Caco-2 (cell line): ENCODE measurements around the gene SCUBE1. TPM values are rescaled to one million over a fixed set of nuclear protein-coding genes. Genes with fewer than 3 reads are reported as not detected.

Source experiments
- BruUV-seq: library from RNA; stranded (reverse); fragments of 400-500 nt; replicated peaks from 2 replicates; lab custom pipeline; 2021; lab: Mats Ljungman, UMichigan
- CTCF ChIA-PET: fragments of 300-600 bp; sonication (Branson Sonifier 250); formaldehyde crosslinking; loops from one replicate; lab custom pipeline; 2022; ENCODE audit warnings: antibody characterized with exemption; lab: Charles Lee
- POLR2A ChIA-PET: fragments of 300-600 bp; sonication (Branson Sonifier 250); formaldehyde crosslinking; loops from one replicate; lab custom pipeline; 2022; ENCODE audit warnings: antibody characterized with exemption; lab: Charles Lee
- DNase-seq, 2 experiments: peaks; one replicate each; pipeline versions ENCODE4 v3.0.0 to v3.0.0-alpha.2; 2020 to 2022
- H3K27me3 ChIP-seq: replicated peaks from 2 replicates; pipeline ENCODE4 v1.6.0; 2011; ENCODE audit warnings: low read length; ENCODE audit not compliant: control insufficient read depth, insufficient read depth
- H3K36me3 ChIP-seq: 2 replicates; pipeline ENCODE4 v1.5.1; 2011; ENCODE audit warnings: low read length; ENCODE audit not compliant: control insufficient read depth, insufficient read depth
- H3K4me1 ChIP-seq: fragments of 250-450 bp; sonication (Bioruptor Pico); 2 replicates; pipeline ENCODE4 v1.5.1; 2020; ENCODE audit warnings: mild to moderate bottlenecking
- H3K4me3 ChIP-seq: 2 replicates; pipeline ENCODE4 v1.5.1; 2011; ENCODE audit warnings: low read depth, mild to moderate bottlenecking, control low read depth, low read length
- H3K9me3 ChIP-seq: fragments of 250-450 bp; sonication (Bioruptor Pico); 2 replicates; pipeline ENCODE4 v1.5.1; 2020; ENCODE audit warnings: mild to moderate bottlenecking, moderate library complexity
- H3K27ac Mint-ChIP-seq: one replicate; pipeline ENCODE4 v1.8.0; 2022; ENCODE audit warnings: mixed read lengths; ENCODE audit not compliant: unreplicated experiment
- H3K27me3 Mint-ChIP-seq: one replicate; pipeline ENCODE4 v1.8.0; 2022; ENCODE audit warnings: mixed read lengths; ENCODE audit not compliant: insufficient read depth, unreplicated experiment
- H3K36me3 Mint-ChIP-seq: one replicate; pipeline ENCODE4 v1.8.0; 2022; ENCODE audit warnings: mild to moderate bottlenecking, mixed read lengths; ENCODE audit not compliant: insufficient read depth, unreplicated experiment
- H3K4me1 Mint-ChIP-seq: one replicate; pipeline ENCODE4 v1.8.0; 2022; ENCODE audit warnings: low read depth, mixed read lengths; ENCODE audit not compliant: unreplicated experiment
- H3K4me3 Mint-ChIP-seq: one replicate; pipeline ENCODE4 v1.8.0; 2022; ENCODE audit warnings: mild to moderate bottlenecking, moderate library complexity, mixed read lengths; ENCODE audit not compliant: unreplicated experiment
- H3K9me3 Mint-ChIP-seq: one replicate; pipeline ENCODE4 v1.8.0; 2022; ENCODE audit warnings: mixed read lengths; ENCODE audit not compliant: unreplicated experiment
- intact Hi-C: fragments of 100-400 bp; cut with micrococcal nuclease; formaldehyde crosslinking; loops from one replicate; pipeline ENCODE4 v1.10.0; 2022; ENCODE audit not compliant: unreplicated experiment
- total RNA-seq: library from RNA; stranded (reverse); gene quantifications from 2 replicates; pipeline ENCODE4 v1.2.3, GENCODE V29; 2022
- TF ChIP-seq, protein P1 (sequence below), 2 experiments: fragments of 200-600 bp in 1 of 2; IDR thresholded peaks; 1 replicate in 1 of 2; 2 replicates in 1 of 2; pipeline versions ENCODE4 v1.5.1 to v1.8.0; 2011 to 2022; ENCODE audit warnings: antibody characterized with exemption in 1 of 2, control low read depth in 1 of 2, inconsistent platforms in 1 of 2, low read depth in 1 of 2, low read length in 1 of 2, mild to moderate bottlenecking in 1 of 2, moderate library complexity in 1 of 2; ENCODE audit not compliant: insufficient read depth in 1 of 2, severe bottlenecking in 1 of 2, unreplicated experiment in 1 of 2

The SCUBE1 gene
- total RNA-seq, 1 experiment from 2014 or later, result not detected

DNA sequence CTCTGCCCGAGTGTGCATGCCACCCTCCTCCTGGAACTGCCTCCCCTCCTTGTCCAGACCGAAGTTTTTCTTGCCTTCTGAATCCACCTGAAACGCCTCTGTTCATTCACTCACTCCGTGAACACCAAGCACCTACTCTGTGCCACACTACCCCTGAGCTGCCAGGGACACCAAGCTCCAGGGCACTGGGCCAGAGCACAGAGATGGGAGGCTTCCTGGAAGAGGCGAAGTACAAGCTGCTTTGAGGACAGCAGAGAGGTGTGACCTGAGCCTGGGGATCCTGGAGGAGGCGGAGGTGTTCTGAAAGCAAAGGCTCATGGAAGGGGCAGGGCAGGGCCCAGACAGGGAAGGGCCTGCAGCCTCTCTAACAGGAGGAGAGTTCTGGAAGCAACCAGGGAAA is 47.5 kb downstream of the SCUBE1 start:
- no TSS peak for BruUV-seq
- TF ChIP-seq, protein P1, sequence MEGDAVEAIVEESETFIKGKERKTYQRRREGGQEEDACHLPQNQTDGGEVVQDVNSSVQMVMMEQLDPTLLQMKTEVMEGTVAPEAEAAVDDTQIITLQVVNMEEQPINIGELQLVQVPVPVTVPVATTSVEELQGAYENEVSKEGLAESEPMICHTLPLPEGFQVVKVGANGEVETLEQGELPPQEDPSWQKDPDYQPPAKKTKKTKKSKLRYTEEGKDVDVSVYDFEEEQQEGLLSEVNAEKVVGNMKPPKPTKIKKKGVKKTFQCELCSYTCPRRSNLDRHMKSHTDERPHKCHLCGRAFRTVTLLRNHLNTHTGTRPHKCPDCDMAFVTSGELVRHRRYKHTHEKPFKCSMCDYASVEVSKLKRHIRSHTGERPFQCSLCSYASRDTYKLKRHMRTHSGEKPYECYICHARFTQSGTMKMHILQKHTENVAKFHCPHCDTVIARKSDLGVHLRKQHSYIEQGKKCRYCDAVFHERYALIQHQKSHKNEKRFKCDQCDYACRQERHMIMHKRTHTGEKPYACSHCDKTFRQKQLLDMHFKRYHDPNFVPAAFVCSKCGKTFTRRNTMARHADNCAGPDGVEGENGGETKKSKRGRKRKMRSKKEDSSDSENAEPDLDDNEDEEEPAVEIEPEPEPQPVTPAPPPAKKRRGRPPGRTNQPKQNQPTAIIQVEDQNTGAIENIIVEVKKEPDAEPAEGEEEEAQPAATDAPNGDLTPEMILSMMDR (IDR thresholded peaks at IDR 0.05; ENCODE audit: insufficient read depth in 1 of 2, low read depth in 1 of 2, low read length in 1 of 2, severe bottlenecking in 1 of 2, unreplicated experiment in 1 of 2), result no peak
- intact Hi-C loops, result no loop called here
- Mint-ChIP-seq H3K4me3 (no peak overlapping the region), H3K27ac (no peak overlapping the region), H3K4me1 (no peaks in the 10 kb centered on the region), H3K9me3 (no peaks in the 10 kb centered on the region), H3K36me3 (no peaks in the 10 kb centered on the region), H3K27me3 (no peaks in the 10 kb centered on the region)
- ChIA-PET POLR2A (no interaction called here), CTCF (interaction anchor here (0.9 kb wide), 1 partner anchor 22 kb away, joined by 3 read pairs; no protein-coding TSS in a partner anchor)
- peaks cover 12% of the 10 kb centered on the region for H3K4me1 ChIP-seq
- H3K9me3 ChIP-seq, result no peaks in the 10 kb centered on the region
- H3K4me3 ChIP-seq, result no peak overlapping the region
- no peaks in the 10 kb centered on the region for H3K36me3 ChIP-seq
- H3K27me3 ChIP-seq, result no peaks in the 10 kb centered on the region
- no peak for DNase-seq

DNA sequence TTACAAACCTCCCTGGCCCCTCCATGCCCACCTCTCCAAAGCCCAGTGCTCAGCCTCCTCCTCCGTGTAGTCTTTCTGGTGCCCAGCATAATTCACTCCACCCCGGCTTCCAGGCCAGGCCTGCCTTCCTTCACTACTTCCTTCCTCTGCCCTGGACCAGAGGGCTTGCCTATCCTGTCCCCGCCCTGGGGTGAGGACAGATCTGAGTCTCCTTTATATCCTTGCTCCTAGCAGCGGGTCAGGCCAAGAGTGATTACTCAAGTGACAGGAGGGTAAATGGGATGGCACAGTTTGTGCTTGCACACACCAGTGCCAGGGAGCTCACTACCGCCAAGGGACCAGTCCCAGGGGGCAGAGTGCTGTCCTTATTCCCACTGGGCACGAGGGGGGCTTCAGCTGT is 48.0 kb downstream of the SCUBE1 start:
- DNase-seq, result no peak
- TF ChIP-seq, protein P1 (IDR thresholded peaks at IDR 0.05; ENCODE audit: insufficient read depth in 1 of 2, low read depth in 1 of 2, low read length in 1 of 2, severe bottlenecking in 1 of 2, unreplicated experiment in 1 of 2), result no peak
- Mint-ChIP-seq H3K4me3 (no peak overlapping the region), H3K27ac (no peak overlapping the region), H3K36me3 (no peaks in the 10 kb centered on the region), H3K9me3 (no peaks in the 10 kb centered on the region), H3K4me1 (no peaks in the 10 kb centered on the region), H3K27me3 (no peaks in the 10 kb centered on the region)
- no peaks in the 10 kb centered on the region for H3K27me3 ChIP-seq
- H3K36me3 ChIP-seq, result no peaks in the 10 kb centered on the region
- ChIA-PET CTCF (interaction anchor here (2.2 kb wide), 1 partner anchor 21 kb away, joined by 8 read pairs; no protein-coding TSS in a partner anchor), POLR2A (no interaction called here)
- no peaks in the 10 kb centered on the region for H3K9me3 ChIP-seq
- intact Hi-C loops, result no loop called here
- BruUV-seq, result no TSS peak
- no peak overlapping the region for H3K4me3 ChIP-seq
- peaks cover 12% of the 10 kb centered on the region for H3K4me1 ChIP-seq

DNA sequence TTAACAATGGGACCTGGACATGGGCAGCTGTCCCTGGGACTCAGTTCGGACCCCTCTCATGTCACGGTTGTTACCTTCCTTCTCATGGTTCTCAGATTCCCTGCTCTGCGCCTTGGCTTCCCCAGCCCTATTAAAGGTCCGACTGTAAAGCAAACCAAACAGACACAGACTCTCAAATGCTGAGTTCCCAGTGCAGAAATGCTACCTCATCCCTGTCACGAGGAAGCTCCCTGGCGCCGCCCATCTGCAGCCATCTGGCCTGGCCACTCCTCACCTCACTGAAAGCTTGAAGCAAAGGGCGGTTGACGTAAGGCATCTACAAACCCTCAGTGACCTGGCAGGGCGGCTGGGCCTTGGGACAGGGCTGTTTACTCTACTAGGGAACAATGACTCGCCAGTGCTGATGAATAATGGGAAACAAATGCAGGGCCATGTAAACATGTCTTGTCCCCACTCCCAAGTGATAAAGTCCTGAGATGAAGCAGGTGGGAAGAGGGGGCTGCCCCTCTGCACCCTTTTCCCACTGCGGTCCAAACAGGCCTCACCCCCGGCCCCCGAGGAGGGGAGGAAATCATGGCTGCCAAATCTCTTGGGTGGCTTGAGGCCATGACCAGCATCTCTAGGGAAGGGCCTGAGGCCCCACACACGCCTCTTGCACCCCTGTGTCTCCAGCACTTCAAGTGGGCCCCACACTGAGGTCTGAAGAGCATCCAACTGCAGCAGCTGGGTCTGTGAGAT is 49.3 kb downstream of the SCUBE1 start:
- H3K4me3 ChIP-seq, result no peak overlapping the region
- no peaks in the 10 kb centered on the region for H3K9me3 ChIP-seq
- peak; percentile 67 to 76 for DNase-seq
- CTCF ChIA-PET, result interaction anchor here (1.1 to 2.2 kb wide), 2 partner anchors 20 to 53 kb away, joined by 4 to 8 read pairs; no protein-coding TSS in a partner anchor
- Mint-ChIP-seq H3K27me3 (no peaks in the 10 kb centered on the region), H3K36me3 (no peaks in the 10 kb centered on the region), H3K27ac (no peak overlapping the region), H3K4me3 (no peak overlapping the region), H3K9me3 (no peaks in the 10 kb centered on the region), H3K4me1 (no peaks in the 10 kb centered on the region)
- POLR2A ChIA-PET, result no interaction called here
- H3K36me3 ChIP-seq, result no peaks in the 10 kb centered on the region
- no TSS peak for BruUV-seq
- intact Hi-C loops, result no loop called here
- TF ChIP-seq, protein P1 (IDR thresholded peaks at IDR 0.05; ENCODE audit: insufficient read depth in 1 of 2, low read depth in 1 of 2, low read length in 1 of 2, severe bottlenecking in 1 of 2, unreplicated experiment in 1 of 2), result no peak
- peaks cover 12% of the 10 kb centered on the region for H3K4me1 ChIP-seq
- H3K27me3 ChIP-seq, result no peaks in the 10 kb centered on the region
